ENCODE measurements around the gene APBA2. TPM values are rescaled to one million over a fixed set of nuclear protein-coding genes. Genes with fewer than 3 reads are reported as not detected.

The APBA2 gene
- total and polyA plus RNA-seq, 10 of the 15 experiments (the other 5 are each of a cell fraction or from before 2014, with no cell fraction given) = 0.06 to 0.26 (median 0.07) TPM; not detected in 7

DNA sequence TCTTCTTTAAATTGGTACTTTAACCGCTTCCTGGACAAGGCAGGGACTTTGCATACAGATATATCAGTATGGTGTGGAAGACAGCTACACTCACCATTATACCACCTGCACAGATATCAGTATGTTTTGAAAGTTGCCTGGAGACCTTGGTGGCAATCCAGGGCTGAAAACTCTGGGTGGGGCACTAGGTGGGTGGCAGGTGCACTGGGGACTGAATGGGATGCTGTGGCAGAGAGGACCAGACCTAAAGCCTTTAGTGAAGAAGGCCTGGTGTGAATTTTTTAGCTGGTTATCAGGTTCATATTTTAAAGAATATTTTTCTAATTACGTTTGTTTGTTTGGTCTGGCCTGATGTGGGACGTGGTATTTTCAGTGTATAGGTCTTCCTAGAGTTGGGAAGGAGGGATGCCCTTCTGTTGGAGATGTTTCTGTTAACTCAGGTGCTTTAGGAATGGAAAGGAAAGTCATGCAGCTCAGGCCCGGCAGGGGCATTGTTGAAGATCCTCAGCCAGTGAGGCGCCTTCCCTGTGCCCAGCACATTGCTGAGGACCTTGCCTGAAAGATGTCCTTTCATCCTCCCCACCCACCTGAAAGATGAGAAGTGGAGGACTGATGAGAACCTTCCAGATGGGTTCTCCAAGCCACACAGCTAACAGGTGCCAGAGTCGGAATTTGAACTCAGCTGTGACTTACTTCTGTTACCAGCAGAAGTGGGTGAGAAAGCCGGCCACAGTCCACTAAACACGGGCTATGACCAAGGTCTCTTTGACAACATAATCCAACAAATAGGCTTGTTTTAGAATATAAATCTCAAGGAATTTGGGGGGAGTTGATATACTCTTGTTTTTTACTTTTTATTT, 77.3 kb downstream of the APBA2 start (continued):
- TF ChIP-seq ZNF274 (IDR thresholded peaks at IDR 0.05; ENCODE audit: insufficient read depth, insufficient read length) (no peak), DPF2 (IDR thresholded peaks at IDR 0.05) (no peak), CHD1 (IDR thresholded peaks at IDR 0.05; ENCODE audit: low read depth, low read length) (no peak), RB1 (IDR thresholded peaks at IDR 0.05; ENCODE audit: borderline replicate concordance) (no peak), NBN (IDR thresholded peaks at IDR 0.05) (no peak)

DNA sequence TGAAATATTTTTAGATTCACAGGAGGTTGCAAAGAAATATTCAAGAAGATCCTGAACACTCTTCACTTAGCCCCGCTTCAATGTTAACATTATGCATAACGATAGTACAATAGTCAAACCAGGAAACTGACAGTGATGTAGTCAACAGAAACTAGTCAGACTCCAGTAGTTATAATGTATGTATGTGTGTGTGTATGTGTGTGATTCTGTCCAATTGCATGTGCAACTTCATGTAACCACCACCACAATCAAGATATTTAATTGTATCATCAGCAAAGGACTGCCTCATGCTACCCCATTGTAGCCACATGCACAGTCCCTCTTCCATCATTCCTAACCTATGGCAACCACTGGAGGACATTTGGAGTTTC, 77.9 kb downstream of the APBA2 start:
- Histone ChIP-seq H3K9ac (ENCODE audit: control insufficient read depth, insufficient read depth, low read length) (no peak overlapping the region), H3K27ac (ENCODE audit: control insufficient read depth, insufficient read depth) (no peak overlapping the region), H4K20me1 (ENCODE audit: control insufficient read depth, insufficient read depth) (no peaks in the 10 kb centered on the region), H3K36me3 (ENCODE audit: control insufficient read depth in 2 of 2, insufficient read depth in 2 of 2, low read length in 1 of 2) (no peaks in the 10 kb centered on the region), H3K79me2 (ENCODE audit: control insufficient read depth, insufficient read depth, low read length) (no peaks in the 10 kb centered on the region), H3K9me3 (replicated peaks; ENCODE audit: control insufficient read depth, insufficient read depth, low read length) (no peaks in the 10 kb centered on the region), H3K4me2 (ENCODE audit: control insufficient read depth, insufficient read depth) (no peak overlapping the region), H3K4me3 (no peak overlapping the region), H3K4me1 (ENCODE audit: control insufficient read depth, insufficient read depth, low read length) (no peaks in the 10 kb centered on the region), H2AFZ (ENCODE audit: control insufficient read depth, low read depth, low read length) (no peak overlapping the region), H3K27me3 (replicated peaks in 1 of 2; ENCODE audit: control insufficient read depth in 2 of 2, insufficient read depth in 2 of 2, low read length in 1 of 2) (no peaks in the 10 kb centered on the region; a peak in 2 of 4 replicates)
- in situ Hi-C loops (cut with MboI) = no loop called here
- no TSS peak for BruUV-seq (replicated peaks)
- FAIRE-seq (no peak), DNase-seq (ENCODE audit: low read depth, low spot score) (no peak), ATAC-seq (peak; percentile 68)
- SMC1A ChIA-PET (ENCODE audit: uncharacterized antibody, unreplicated experiment) = no interaction called here
- intact Hi-C loops (cut with micrococcal nuclease; ENCODE audit: unreplicated experiment) = no loop called here
- TF ChIP-seq JUNB (IDR thresholded peaks at IDR 0.05) (peak; percentile 81), SMARCA5 (IDR thresholded peaks at IDR 0.05) (no peak), MTA2 (IDR thresholded peaks at IDR 0.05; ENCODE audit: low read depth) (no peak), IRF4 (IDR thresholded peaks at IDR 0.05; ENCODE audit: low read depth, low read length) (peak; percentile 54; the same call in 1 of the 2 replicates), YY1 (IDR thresholded peaks at IDR 0.05; ENCODE audit: low read depth, low read length) (no peak)
- POLR2A ChIA-PET = no interaction called here
- RAD21 ChIA-PET (ENCODE audit: unreplicated experiment) = no interaction called here
- CTCF ChIA-PET = no interaction called here
- WGBS (ENCODE audit: insufficient coverage, insufficient replicate concordance, low lambda C conversion rate, missing lambda C conversion rate) = 0% methylated on average over 2 of the region's 2 CpGs
